K562 (cell line): ENCODE results near the gene PGP.

Experiments
- BCL6 ChIP-seq: fragments of 250-450 bp; sonication (Bioruptor Pico); IDR thresholded peaks from 2 replicates; pipeline ENCODE4 v1.4.0; 2020
- CHD1 ChIP-seq: fragments of 200-600 bp; sonication (generic); IDR thresholded peaks from one replicate; pipeline ENCODE4 v1.6.1; 2012; ENCODE audit warnings: mild to moderate bottlenecking, moderate library complexity, low read length, inconsistent platforms
- FOXM1 ChIP-seq, 2 experiments: fragments of 450-650 bp in 1 of 2; sonication (generic) in 1 of 2; formaldehyde crosslinking in 1 of 2; IDR thresholded peaks; 2 replicates each; pipeline versions ENCODE4 v1.6.1 to v1.9.0; 2017 to 2022; ENCODE audit warnings: low read depth in 2 of 2, mild to moderate bottlenecking in 2 of 2, missing genetic modification reagents in 1 of 2, moderate library complexity in 1 of 2
- HIVEP1 ChIP-seq: fragments of 250-450 bp; sonication (Bioruptor Pico); IDR thresholded peaks from 2 replicates; pipeline ENCODE4 v1.4.0; 2020; ENCODE audit warnings: mild to moderate bottlenecking
- MLLT1 ChIP-seq, 2 experiments: fragments of 450-650 bp; IDR thresholded peaks; 2 replicates each; pipeline ENCODE4 v1.6.1; 2016
- MLX ChIP-seq, 2 experiments: fragments of 450-650 bp in 1 of 2; sonication (generic) in 1 of 2; formaldehyde crosslinking; conservative IDR thresholded peaks; 2 replicates each; pipeline versions ENCODE4 v1.4.0 to v1.8.1; 2020 to 2022; ENCODE audit warnings: mild to moderate bottlenecking in 1 of 2, missing genetic modification reagents in 1 of 2
- MTA1 ChIP-seq: fragments of 450-650 bp; IDR thresholded peaks from 2 replicates; pipeline ENCODE4 v1.6.1; 2017; ENCODE audit warnings: borderline replicate concordance
- TAF1 ChIP-seq: IDR thresholded peaks from 2 replicates; pipeline ENCODE4 v1.6.1; 2011; ENCODE audit warnings: mild to moderate bottlenecking, low read length, moderate library complexity; ENCODE audit not compliant: insufficient read depth, control insufficient read depth, severe bottlenecking; ENCODE audit errors: extremely low read depth
- ZNF398 ChIP-seq: fragments of 250-450 bp; sonication (Bioruptor Pico); IDR thresholded peaks from 2 replicates; pipeline ENCODE4 v1.8.0; 2021; ENCODE audit warnings: moderate library complexity, mild to moderate bottlenecking, inconsistent platforms
- TF ChIP-seq, protein P1 (sequence below), 3 experiments: IDR thresholded peaks in 2 of 3; conservative IDR thresholded peaks in 1 of 3; 2 replicates each; pipeline ENCODE4 v1.5.1; 2011 to 2012; ENCODE audit warnings: low read length in 3 of 3, mild to moderate bottlenecking in 3 of 3, control low read depth in 2 of 3, improper control_type of control experiment in 1 of 3, inconsistent platforms in 1 of 3, low read depth in 1 of 3, mixed read lengths in 1 of 3, moderate library complexity in 1 of 3; ENCODE audit not compliant: insufficient read depth in 2 of 3
- TF ChIP-seq, protein P2 (sequence below): conservative IDR thresholded peaks from 2 replicates; pipeline ENCODE4 v1.6.1; 2011; ENCODE audit warnings: low read depth, mild to moderate bottlenecking, low read length; ENCODE audit not compliant: control insufficient read depth

DNA sequence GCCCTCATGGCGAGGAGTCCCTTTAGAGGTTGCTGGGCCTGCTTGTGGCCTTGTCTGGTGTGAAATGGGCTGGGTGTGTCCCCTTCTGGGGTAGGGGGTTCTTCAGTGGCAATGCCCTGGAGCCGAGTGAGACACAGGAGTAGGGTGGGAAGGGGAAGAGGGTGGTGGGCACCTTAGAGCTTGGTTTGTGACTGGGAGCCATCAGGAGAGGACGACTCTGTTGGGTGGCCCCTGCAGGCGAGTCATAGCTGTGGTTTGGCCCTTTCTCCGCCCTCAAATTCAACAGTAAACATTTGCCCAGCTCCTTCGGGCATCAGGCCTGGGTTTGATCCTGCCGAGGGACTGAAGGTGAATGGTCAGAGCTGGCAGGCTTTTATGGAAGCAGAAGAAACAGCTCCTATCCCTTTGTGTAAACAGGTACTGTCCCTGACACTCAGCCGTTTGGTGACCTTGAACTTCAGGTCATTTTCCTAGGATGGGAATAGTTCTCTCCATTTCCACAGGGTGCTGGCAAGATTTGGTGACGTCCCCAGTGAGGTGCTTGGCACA, 11.7 kb upstream of the PGP start:
- TF ChIP-seq FOXM1 (IDR thresholded peaks at IDR 0.05; ENCODE audit: low read depth) (no peak), FOXM1 (CRISPR knock-in tag; IDR thresholded peaks at IDR 0.05; ENCODE audit: low read depth) (no peak), MLX (CRISPR knock-in tag; conservative IDR thresholded peaks at IDR 0.05) (no peak), TAF1 (no peak), CHD1 (no peak), ZNF398 (CRISPR knock-in tag) (no peak), BCL6 (CRISPR knock-in tag) (no peak), MLLT1 (IDR thresholded peaks at IDR 0.05) (no peak), MTA1 (no peak), HIVEP1 (no peak)
- TF ChIP-seq, protein P1, sequence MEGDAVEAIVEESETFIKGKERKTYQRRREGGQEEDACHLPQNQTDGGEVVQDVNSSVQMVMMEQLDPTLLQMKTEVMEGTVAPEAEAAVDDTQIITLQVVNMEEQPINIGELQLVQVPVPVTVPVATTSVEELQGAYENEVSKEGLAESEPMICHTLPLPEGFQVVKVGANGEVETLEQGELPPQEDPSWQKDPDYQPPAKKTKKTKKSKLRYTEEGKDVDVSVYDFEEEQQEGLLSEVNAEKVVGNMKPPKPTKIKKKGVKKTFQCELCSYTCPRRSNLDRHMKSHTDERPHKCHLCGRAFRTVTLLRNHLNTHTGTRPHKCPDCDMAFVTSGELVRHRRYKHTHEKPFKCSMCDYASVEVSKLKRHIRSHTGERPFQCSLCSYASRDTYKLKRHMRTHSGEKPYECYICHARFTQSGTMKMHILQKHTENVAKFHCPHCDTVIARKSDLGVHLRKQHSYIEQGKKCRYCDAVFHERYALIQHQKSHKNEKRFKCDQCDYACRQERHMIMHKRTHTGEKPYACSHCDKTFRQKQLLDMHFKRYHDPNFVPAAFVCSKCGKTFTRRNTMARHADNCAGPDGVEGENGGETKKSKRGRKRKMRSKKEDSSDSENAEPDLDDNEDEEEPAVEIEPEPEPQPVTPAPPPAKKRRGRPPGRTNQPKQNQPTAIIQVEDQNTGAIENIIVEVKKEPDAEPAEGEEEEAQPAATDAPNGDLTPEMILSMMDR (IDR thresholded peaks at IDR 0.05 in 2 of 3, conservative IDR thresholded peaks at IDR 0.05 in 1 of 3; ENCODE audit: insufficient read depth in 2 of 3, low read depth in 1 of 3, low read length in 3 of 3) = no peak
- TF ChIP-seq, protein P2, sequence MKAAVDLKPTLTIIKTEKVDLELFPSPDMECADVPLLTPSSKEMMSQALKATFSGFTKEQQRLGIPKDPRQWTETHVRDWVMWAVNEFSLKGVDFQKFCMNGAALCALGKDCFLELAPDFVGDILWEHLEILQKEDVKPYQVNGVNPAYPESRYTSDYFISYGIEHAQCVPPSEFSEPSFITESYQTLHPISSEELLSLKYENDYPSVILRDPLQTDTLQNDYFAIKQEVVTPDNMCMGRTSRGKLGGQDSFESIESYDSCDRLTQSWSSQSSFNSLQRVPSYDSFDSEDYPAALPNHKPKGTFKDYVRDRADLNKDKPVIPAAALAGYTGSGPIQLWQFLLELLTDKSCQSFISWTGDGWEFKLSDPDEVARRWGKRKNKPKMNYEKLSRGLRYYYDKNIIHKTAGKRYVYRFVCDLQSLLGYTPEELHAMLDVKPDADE = no peak
